WTC11 (cell line): ENCODE data around the gene CLEC2B.

Source experiments
- ESRRA ChIP-seq: sonication (generic); formaldehyde crosslinking; IDR thresholded peaks from 2 replicates; pipeline ENCODE4 v1.8.1; 2022; ENCODE audit warnings: mild to moderate bottlenecking, missing genetic modification reagents, borderline replicate concordance
- IRF2 ChIP-seq: sonication (generic); formaldehyde crosslinking; IDR thresholded peaks from 2 replicates; pipeline ENCODE4 v1.8.0; 2022; ENCODE audit warnings: low read depth, missing genetic modification reagents, borderline replicate concordance
- NFE2L1 ChIP-seq: sonication (generic); formaldehyde crosslinking; IDR thresholded peaks from 2 replicates; pipeline ENCODE4 v1.8.1; 2023; ENCODE audit warnings: missing genetic modification reagents
- NR2C2 ChIP-seq: sonication (generic); formaldehyde crosslinking; IDR thresholded peaks from 2 replicates; pipeline ENCODE4 v1.8.0; 2022; ENCODE audit warnings: mild to moderate bottlenecking, missing genetic modification reagents
- NR3C1 ChIP-seq: sonication (generic); formaldehyde crosslinking; conservative IDR thresholded peaks from 2 replicates; pipeline ENCODE4 v1.8.1; 2023; ENCODE audit warnings: low read depth, mild to moderate bottlenecking, missing genetic modification reagents
- SMAD3 ChIP-seq: sonication (generic); formaldehyde crosslinking; IDR thresholded peaks from 2 replicates; pipeline ENCODE4 v1.8.0; 2022; ENCODE audit warnings: missing genetic modification reagents, mild to moderate bottlenecking, borderline replicate concordance
- SP1 ChIP-seq: sonication (generic); formaldehyde crosslinking; conservative IDR thresholded peaks from 2 replicates; pipeline ENCODE4 v1.8.1; 2022; ENCODE audit warnings: missing genetic modification reagents
- USF1 ChIP-seq: sonication (generic); formaldehyde crosslinking; IDR thresholded peaks from 2 replicates; pipeline ENCODE4 v1.8.0; 2022; ENCODE audit warnings: mild to moderate bottlenecking, missing genetic modification reagents
- ZNF121 ChIP-seq: sonication (generic); formaldehyde crosslinking; IDR thresholded peaks from 2 replicates; pipeline ENCODE4 v1.8.0; 2023; ENCODE audit warnings: missing genetic modification reagents
- TF ChIP-seq, protein P1 (sequence below): fragments of 200-600 bp; IDR thresholded peaks from 2 replicates; pipeline ENCODE4 v1.8.0; 2022; ENCODE audit warnings: antibody characterized with exemption

GRCh38 chr12:9831720-9832119 lies 37.4 kb downstream of the CLEC2B start:
- TF ChIP-seq NR2C2 (CRISPR knock-in tag) (no peak), USF1 (CRISPR knock-in tag) (no peak), NR3C1 (no peak), IRF2 (no peak), ZNF121 (CRISPR knock-in tag) (no peak), SMAD3 (CRISPR knock-in tag) (no peak), ESRRA (CRISPR knock-in tag) (no peak), SP1 (CRISPR knock-in tag) (no peak), NFE2L1 (CRISPR knock-in tag) (no peak)
- TF ChIP-seq, protein P1, sequence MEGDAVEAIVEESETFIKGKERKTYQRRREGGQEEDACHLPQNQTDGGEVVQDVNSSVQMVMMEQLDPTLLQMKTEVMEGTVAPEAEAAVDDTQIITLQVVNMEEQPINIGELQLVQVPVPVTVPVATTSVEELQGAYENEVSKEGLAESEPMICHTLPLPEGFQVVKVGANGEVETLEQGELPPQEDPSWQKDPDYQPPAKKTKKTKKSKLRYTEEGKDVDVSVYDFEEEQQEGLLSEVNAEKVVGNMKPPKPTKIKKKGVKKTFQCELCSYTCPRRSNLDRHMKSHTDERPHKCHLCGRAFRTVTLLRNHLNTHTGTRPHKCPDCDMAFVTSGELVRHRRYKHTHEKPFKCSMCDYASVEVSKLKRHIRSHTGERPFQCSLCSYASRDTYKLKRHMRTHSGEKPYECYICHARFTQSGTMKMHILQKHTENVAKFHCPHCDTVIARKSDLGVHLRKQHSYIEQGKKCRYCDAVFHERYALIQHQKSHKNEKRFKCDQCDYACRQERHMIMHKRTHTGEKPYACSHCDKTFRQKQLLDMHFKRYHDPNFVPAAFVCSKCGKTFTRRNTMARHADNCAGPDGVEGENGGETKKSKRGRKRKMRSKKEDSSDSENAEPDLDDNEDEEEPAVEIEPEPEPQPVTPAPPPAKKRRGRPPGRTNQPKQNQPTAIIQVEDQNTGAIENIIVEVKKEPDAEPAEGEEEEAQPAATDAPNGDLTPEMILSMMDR = no peak
